DOHH2 (cell line): ENCODE data around the gene PRKN.

Experiments used
- CTCF ChIP-seq: fragments of 200-600 bp; sonication (generic); IDR thresholded peaks from one replicate; pipeline ENCODE4 v1.5.1; 2014; ENCODE audit warnings: antibody characterized with exemption, mild to moderate bottlenecking, low read depth, low read length; ENCODE audit not compliant: poor library complexity, severe bottlenecking
- EZH2phosphoT487 ChIP-seq: fragments of 200-600 bp; sonication (generic); IDR thresholded peaks from 2 replicates; pipeline ENCODE4 v1.6.1; 2017; ENCODE audit warnings: borderline replicate concordance, mild to moderate bottlenecking, antibody characterized with exemption, low read length, moderate library complexity, mixed read lengths

- TF ChIP-seq CTCF (no peak), EZH2phosphoT487 (no peak)
Observed at GRCh38 chr6:162337412-162337811, 390.2 kb downstream of the PRKN start.
